Measurements from ENCODE around the gene PSEN2. TPM values are rescaled to one million over a fixed set of nuclear protein-coding genes. Genes with fewer than 3 reads are reported as not detected.

The PSEN2 gene
- total RNA-seq, 2 experiments from 2014 or later: 0.48 to 1.7 TPM

GRCh38 chr1:226863446-226863845 lies 7.0 kb upstream of the PSEN2 start:
- TF ChIP-seq CTCF (conservative IDR thresholded peaks at IDR 0.05; ENCODE audit: low read length): no peak
- TF ChIP-seq EZH2phosphoT487 (IDR thresholded peaks at IDR 0.05; ENCODE audit: borderline replicate concordance, low read depth, low read length): no peak
- Histone ChIP-seq H3K9me3 (ENCODE audit: low read length) (no peaks in the 10 kb centered on the region), H4K20me1 (ENCODE audit: insufficient read depth, low read length) (no peaks in the 10 kb centered on the region), H3K36me3 (ENCODE audit: insufficient read depth, low read length) (no peaks in the 10 kb centered on the region), H2AFZ (ENCODE audit: low read length) (no peak overlapping the region), H3K9me2 (ENCODE audit: insufficient read depth, low read length) (no peaks in the 10 kb centered on the region), H3K4me3 (ENCODE audit: low read depth, low read length, poor library complexity, severe bottlenecking) (no peak overlapping the region), H3K79me2 (ENCODE audit: insufficient read depth, low read depth, low read length) (no peaks in the 10 kb centered on the region), H3K4me1 (ENCODE audit: insufficient read depth, low read length, poor library complexity, severe bottlenecking) (no peaks in the 10 kb centered on the region), H3K27ac (ENCODE audit: low read depth, low read length, poor library complexity, severe bottlenecking) (no peak overlapping the region), H3K4me2 (ENCODE audit: low read length) (no peak overlapping the region)
- intact Hi-C loops (cut with micrococcal nuclease; ENCODE audit: unreplicated experiment): no loop called here
- no TSS peak for BruUV-seq (replicated peaks)
- ChIA-PET CTCF (ENCODE audit: unreplicated experiment) (no interaction called here), POLR2A (interaction anchor here (0.6 to 1.5 kb wide), 2 partner anchors 14 to 103 kb away, joined by 3 to 4 read pairs; no protein-coding TSS in a partner anchor)
- DNase-seq (ENCODE audit: low spot score): no peak

- no TSS peak for BruUV-seq (replicated peaks)
Measured at GRCh38 chr1:226864311-226864710, 6.1 kb upstream of the PSEN2 start.

More at GRCh38 chr1:226864311-226864710, 6.1 kb upstream of the PSEN2 start:
- Histone ChIP-seq H4K20me1 (ENCODE audit: insufficient read depth, low read length) (no peaks in the 10 kb centered on the region), H3K9me3 (ENCODE audit: low read length) (no peaks in the 10 kb centered on the region), H3K27ac (ENCODE audit: low read depth, low read length, poor library complexity, severe bottlenecking) (no peak overlapping the region), H3K9me2 (ENCODE audit: insufficient read depth, low read length) (no peaks in the 10 kb centered on the region), H3K4me3 (ENCODE audit: low read depth, low read length, poor library complexity, severe bottlenecking) (no peak overlapping the region), H3K4me1 (ENCODE audit: insufficient read depth, low read length, poor library complexity, severe bottlenecking) (no peaks in the 10 kb centered on the region), H2AFZ (ENCODE audit: low read length) (no peak overlapping the region), H3K4me2 (ENCODE audit: low read length) (no peak overlapping the region), H3K36me3 (ENCODE audit: insufficient read depth, low read length) (no peaks in the 10 kb centered on the region), H3K79me2 (ENCODE audit: insufficient read depth, low read depth, low read length) (no peaks in the 10 kb centered on the region)
- DNase-seq (ENCODE audit: low spot score): no peak
- ChIA-PET CTCF (ENCODE audit: unreplicated experiment) (no interaction called here), POLR2A (interaction anchor here (0.5 to 1.5 kb wide), 4 partner anchors 16 to 104 kb away, joined by 3 to 4 read pairs (median 3); no protein-coding TSS in a partner anchor)
- TF ChIP-seq CTCF (conservative IDR thresholded peaks at IDR 0.05; ENCODE audit: low read length) (no peak), EZH2phosphoT487 (IDR thresholded peaks at IDR 0.05; ENCODE audit: borderline replicate concordance, low read depth, low read length) (no peak)
- intact Hi-C loops (cut with micrococcal nuclease; ENCODE audit: unreplicated experiment): no loop called here
